Caco-2 (cell line): Measurements from ENCODE around the gene ZMYND8. TPM values are rescaled to one million over a fixed set of nuclear protein-coding genes. Genes with fewer than 3 reads are reported as not detected.

Experiments used
- BruUV-seq: library from RNA; stranded (reverse); fragments of 400-500 nt; replicated peaks from 2 replicates; lab custom pipeline; 2021; lab: Mats Ljungman, UMichigan
- CTCF ChIA-PET: fragments of 300-600 bp; sonication (Branson Sonifier 250); formaldehyde crosslinking; loops from one replicate; lab custom pipeline; 2022; ENCODE audit warnings: antibody characterized with exemption; lab: Charles Lee
- POLR2A ChIA-PET: fragments of 300-600 bp; sonication (Branson Sonifier 250); formaldehyde crosslinking; loops from one replicate; lab custom pipeline; 2022; ENCODE audit warnings: antibody characterized with exemption; lab: Charles Lee
- DNase-seq, 2 experiments: peaks; one replicate each; pipeline versions ENCODE4 v3.0.0 to v3.0.0-alpha.2; 2020 to 2022
- H3K27me3 ChIP-seq: replicated peaks from 2 replicates; pipeline ENCODE4 v1.6.0; 2011; ENCODE audit warnings: low read length; ENCODE audit not compliant: control insufficient read depth, insufficient read depth
- H3K36me3 ChIP-seq: 2 replicates; pipeline ENCODE4 v1.5.1; 2011; ENCODE audit warnings: low read length; ENCODE audit not compliant: control insufficient read depth, insufficient read depth
- H3K4me1 ChIP-seq: fragments of 250-450 bp; sonication (Bioruptor Pico); 2 replicates; pipeline ENCODE4 v1.5.1; 2020; ENCODE audit warnings: mild to moderate bottlenecking
- H3K4me3 ChIP-seq: 2 replicates; pipeline ENCODE4 v1.5.1; 2011; ENCODE audit warnings: low read depth, mild to moderate bottlenecking, control low read depth, low read length
- H3K9me3 ChIP-seq: fragments of 250-450 bp; sonication (Bioruptor Pico); 2 replicates; pipeline ENCODE4 v1.5.1; 2020; ENCODE audit warnings: mild to moderate bottlenecking, moderate library complexity
- H3K27ac Mint-ChIP-seq: one replicate; pipeline ENCODE4 v1.8.0; 2022; ENCODE audit warnings: mixed read lengths; ENCODE audit not compliant: unreplicated experiment
- H3K27me3 Mint-ChIP-seq: one replicate; pipeline ENCODE4 v1.8.0; 2022; ENCODE audit warnings: mixed read lengths; ENCODE audit not compliant: insufficient read depth, unreplicated experiment
- H3K36me3 Mint-ChIP-seq: one replicate; pipeline ENCODE4 v1.8.0; 2022; ENCODE audit warnings: mild to moderate bottlenecking, mixed read lengths; ENCODE audit not compliant: insufficient read depth, unreplicated experiment
- H3K4me1 Mint-ChIP-seq: one replicate; pipeline ENCODE4 v1.8.0; 2022; ENCODE audit warnings: low read depth, mixed read lengths; ENCODE audit not compliant: unreplicated experiment
- H3K4me3 Mint-ChIP-seq: one replicate; pipeline ENCODE4 v1.8.0; 2022; ENCODE audit warnings: mild to moderate bottlenecking, moderate library complexity, mixed read lengths; ENCODE audit not compliant: unreplicated experiment
- H3K9me3 Mint-ChIP-seq: one replicate; pipeline ENCODE4 v1.8.0; 2022; ENCODE audit warnings: mixed read lengths; ENCODE audit not compliant: unreplicated experiment
- intact Hi-C: fragments of 100-400 bp; cut with micrococcal nuclease; formaldehyde crosslinking; loops from one replicate; pipeline ENCODE4 v1.10.0; 2022; ENCODE audit not compliant: unreplicated experiment
- total RNA-seq: library from RNA; stranded (reverse); gene quantifications from 2 replicates; pipeline ENCODE4 v1.2.3, GENCODE V29; 2022
- TF ChIP-seq, protein P1 (sequence below), 2 experiments: fragments of 200-600 bp in 1 of 2; IDR thresholded peaks; 1 replicate in 1 of 2; 2 replicates in 1 of 2; pipeline versions ENCODE4 v1.5.1 to v1.8.0; 2011 to 2022; ENCODE audit warnings: antibody characterized with exemption in 1 of 2, control low read depth in 1 of 2, inconsistent platforms in 1 of 2, low read depth in 1 of 2, low read length in 1 of 2, mild to moderate bottlenecking in 1 of 2, moderate library complexity in 1 of 2; ENCODE audit not compliant: insufficient read depth in 1 of 2, severe bottlenecking in 1 of 2, unreplicated experiment in 1 of 2

The ZMYND8 gene
- total RNA-seq, 1 experiment from 2014 or later: 194 TPM

- TF ChIP-seq, protein P1, sequence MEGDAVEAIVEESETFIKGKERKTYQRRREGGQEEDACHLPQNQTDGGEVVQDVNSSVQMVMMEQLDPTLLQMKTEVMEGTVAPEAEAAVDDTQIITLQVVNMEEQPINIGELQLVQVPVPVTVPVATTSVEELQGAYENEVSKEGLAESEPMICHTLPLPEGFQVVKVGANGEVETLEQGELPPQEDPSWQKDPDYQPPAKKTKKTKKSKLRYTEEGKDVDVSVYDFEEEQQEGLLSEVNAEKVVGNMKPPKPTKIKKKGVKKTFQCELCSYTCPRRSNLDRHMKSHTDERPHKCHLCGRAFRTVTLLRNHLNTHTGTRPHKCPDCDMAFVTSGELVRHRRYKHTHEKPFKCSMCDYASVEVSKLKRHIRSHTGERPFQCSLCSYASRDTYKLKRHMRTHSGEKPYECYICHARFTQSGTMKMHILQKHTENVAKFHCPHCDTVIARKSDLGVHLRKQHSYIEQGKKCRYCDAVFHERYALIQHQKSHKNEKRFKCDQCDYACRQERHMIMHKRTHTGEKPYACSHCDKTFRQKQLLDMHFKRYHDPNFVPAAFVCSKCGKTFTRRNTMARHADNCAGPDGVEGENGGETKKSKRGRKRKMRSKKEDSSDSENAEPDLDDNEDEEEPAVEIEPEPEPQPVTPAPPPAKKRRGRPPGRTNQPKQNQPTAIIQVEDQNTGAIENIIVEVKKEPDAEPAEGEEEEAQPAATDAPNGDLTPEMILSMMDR (IDR thresholded peaks at IDR 0.05; ENCODE audit: insufficient read depth in 1 of 2, low read depth in 1 of 2, low read length in 1 of 2, severe bottlenecking in 1 of 2, unreplicated experiment in 1 of 2): no peak
- no peaks in the 10 kb centered on the region for H3K27me3 ChIP-seq
- H3K27me3 Mint-ChIP-seq: no peaks in the 10 kb centered on the region
- H3K9me3 Mint-ChIP-seq: peaks cover 27% of the 10 kb centered on the region
- no peaks in the 10 kb centered on the region for H3K36me3 ChIP-seq
- CTCF ChIA-PET: interaction anchor here (0.6 to 2.6 kb wide), 4 partner anchors 9 to 228 kb away, joined by 3 to 14 read pairs (median 4); partner anchors contain the start of gene NCOA3
- no TSS peak for BruUV-seq
- no peak overlapping the region for H3K4me3 Mint-ChIP-seq
- peaks cover 5% of the 10 kb centered on the region for H3K36me3 Mint-ChIP-seq
- DNase-seq: no peak
- H3K4me1 ChIP-seq: peaks cover 13% of the 10 kb centered on the region
- POLR2A ChIA-PET: interaction anchor here (0.5 to 1.1 kb wide), 3 partner anchors 9 to 77 kb away, joined by 3 to 9 read pairs (median 3); no protein-coding TSS in a partner anchor
- peak overlapping the region; percentile 64 for H3K27ac Mint-ChIP-seq
- intact Hi-C loops: loop anchor here (1.0 kb wide), 1 partner anchor 63 kb away; no protein-coding TSS in a partner anchor
- peaks cover 21% of the 10 kb centered on the region for H3K4me1 Mint-ChIP-seq
- no peak overlapping the region for H3K4me3 ChIP-seq
- H3K9me3 ChIP-seq: no peaks in the 10 kb centered on the region
Observed at GRCh38 chr20:47392721-47393073, 36.2 kb upstream of the ZMYND8 start.

GRCh38 chr20:47392015-47392720, 35.7 kb upstream of the ZMYND8 start:
- POLR2A ChIA-PET: interaction anchor here (0.5 to 1.1 kb wide), 4 partner anchors 8 to 110 kb away, joined by 3 to 9 read pairs (median 4); no protein-coding TSS in a partner anchor
- H3K4me3 ChIP-seq: no peak overlapping the region
- H3K9me3 ChIP-seq: no peaks in the 10 kb centered on the region
- H3K4me3 Mint-ChIP-seq: no peak overlapping the region
- peaks cover 21% of the 10 kb centered on the region for H3K4me1 Mint-ChIP-seq
- CTCF ChIA-PET: interaction anchor here (0.6 to 2.6 kb wide), 4 partner anchors 8 to 228 kb away, joined by 3 to 14 read pairs (median 4); partner anchors contain the start of gene NCOA3
- intact Hi-C loops: loop anchor here (1.0 kb wide), 1 partner anchor 63 kb away; no protein-coding TSS in a partner anchor
- peaks cover 5% of the 10 kb centered on the region for H3K36me3 Mint-ChIP-seq
- no peaks in the 10 kb centered on the region for H3K27me3 Mint-ChIP-seq
- DNase-seq: peak; percentile 68 to 82
- TF ChIP-seq, protein P1 (IDR thresholded peaks at IDR 0.05; ENCODE audit: insufficient read depth in 1 of 2, low read depth in 1 of 2, low read length in 1 of 2, severe bottlenecking in 1 of 2, unreplicated experiment in 1 of 2): no peak
- H3K27me3 ChIP-seq: no peaks in the 10 kb centered on the region
- H3K4me1 ChIP-seq: peaks cover 12% of the 10 kb centered on the region
- H3K27ac Mint-ChIP-seq: peak overlapping the region; percentile 64
- H3K36me3 ChIP-seq: no peaks in the 10 kb centered on the region
- BruUV-seq: no TSS peak
- peaks cover 27% of the 10 kb centered on the region for H3K9me3 Mint-ChIP-seq

DNA sequence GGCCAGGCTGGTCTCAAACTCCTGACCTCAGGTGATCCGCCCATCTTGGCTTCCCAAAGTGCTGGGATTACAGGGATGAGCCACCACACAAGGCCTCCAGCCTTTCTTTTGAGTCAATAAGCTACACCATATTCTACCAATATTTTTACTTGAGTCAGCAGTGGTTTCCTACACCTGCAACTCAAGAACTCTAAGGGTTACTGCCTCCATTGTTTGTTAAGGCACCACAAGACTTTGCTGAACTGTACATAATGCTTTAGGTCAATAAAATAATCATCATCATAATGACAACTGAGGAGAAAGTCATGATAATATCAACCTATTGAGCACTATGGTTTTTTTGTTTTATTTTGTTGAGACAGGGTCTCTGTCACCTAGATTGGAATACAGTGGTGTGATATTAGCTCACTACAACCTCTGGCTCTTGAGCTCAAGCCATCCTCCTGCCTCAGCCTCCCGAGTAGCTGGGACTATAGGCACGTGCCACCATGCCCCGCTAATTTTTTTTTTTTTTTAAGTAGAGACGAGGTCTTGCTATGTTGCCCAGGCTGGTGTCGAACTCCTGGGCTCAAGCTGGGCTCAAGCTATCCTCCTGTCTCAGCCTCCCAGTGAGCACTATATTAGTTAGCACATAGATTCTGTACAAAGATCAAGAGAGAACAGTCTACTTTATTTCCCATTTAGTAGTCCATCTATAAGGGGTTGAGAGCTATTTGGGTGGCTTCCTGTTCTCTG, 34.9 kb upstream of the ZMYND8 start:
- ChIA-PET CTCF (interaction anchor here (1.0 to 2.6 kb wide), 3 partner anchors 7 to 229 kb away, joined by 3 to 14 read pairs (median 5); partner anchors contain the start of gene NCOA3), POLR2A (interaction anchor here (0.7 to 1.1 kb wide), 3 partner anchors 64 to 111 kb away, joined by 3 to 4 read pairs (median 3); no protein-coding TSS in a partner anchor)
- Mint-ChIP-seq H3K9me3 (peaks cover 27% of the 10 kb centered on the region), H3K4me1 (peaks cover 21% of the 10 kb centered on the region), H3K4me3 (no peak overlapping the region), H3K27me3 (no peaks in the 10 kb centered on the region), H3K36me3 (peaks cover 5% of the 10 kb centered on the region), H3K27ac (peak overlapping the region; percentile 64)
- Histone ChIP-seq H3K27me3 (no peaks in the 10 kb centered on the region), H3K4me1 (peaks cover 9% of the 10 kb centered on the region), H3K36me3 (no peaks in the 10 kb centered on the region), H3K9me3 (no peaks in the 10 kb centered on the region), H3K4me3 (no peak overlapping the region)
- no peak for DNase-seq
- intact Hi-C loops: loop anchor here (1.0 kb wide), 1 partner anchor 64 kb away; no protein-coding TSS in a partner anchor
- TF ChIP-seq, protein P1 (IDR thresholded peaks at IDR 0.05; ENCODE audit: insufficient read depth in 1 of 2, low read depth in 1 of 2, low read length in 1 of 2, severe bottlenecking in 1 of 2, unreplicated experiment in 1 of 2): no peak
- no TSS peak for BruUV-seq
